Measurements from ENCODE around the gene TMEM87B. TPM values are rescaled to one million over a fixed set of nuclear protein-coding genes. Genes with fewer than 3 reads are reported as not detected.
"Not testable (repeated sequence)": the region's sequence is repeated elsewhere in the genome, so short reads cannot be mapped to it uniquely, and the experiment has no call there.

The TMEM87B gene
- total RNA-seq, 2 donors from 2014 or later = 8.0 to 13.2 TPM

DNA sequence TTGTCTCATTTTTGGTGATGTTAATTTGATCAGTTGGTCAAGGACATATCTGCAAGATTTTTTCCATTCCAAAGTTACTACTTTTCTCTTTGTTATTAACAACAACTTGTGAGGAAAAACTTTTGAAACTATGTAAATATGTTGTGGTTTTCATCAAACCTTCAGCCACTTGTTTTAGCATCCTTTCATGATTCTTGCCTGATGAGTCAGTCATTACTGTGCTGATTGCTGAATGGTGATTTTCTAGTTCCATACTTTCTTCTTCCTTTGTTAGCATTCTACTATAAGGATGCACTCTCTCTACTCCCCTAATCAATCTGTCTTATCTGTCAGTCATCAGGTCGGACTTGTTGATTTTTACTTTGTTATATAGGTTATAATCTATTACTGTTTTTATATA lies 10.9 kb downstream of the TMEM87B start:
- peak overlapping the region in 1 of 2 donors; percentile 48 for H3K27ac Mint-ChIP-seq
- ATAC-seq = no peak
- no peak overlapping the region for H3K4me3 Mint-ChIP-seq

GRCh38 chr2:112069794-112070193 lies 14.7 kb downstream of the TMEM87B start:
- ATAC-seq; H3K9me3 Mint-ChIP-seq; H3K27me3 Mint-ChIP-seq; DNase-seq (ENCODE audit: low spot score); H3K27ac Mint-ChIP-seq; H3K4me3 Mint-ChIP-seq: not testable (repeated sequence)
- H3K36me3 Mint-ChIP-seq = peaks cover 50% of the 10 kb centered on the region
- H3K4me1 Mint-ChIP-seq (ENCODE audit: low read depth in 2 of 2) = peaks cover 34 to 37% of the 10 kb centered on the region in 2 donors

More for the DNA sequence above, 10.9 kb downstream of the TMEM87B start:
- no peaks in the 10 kb centered on the region for H3K9me3 Mint-ChIP-seq
- peaks cover 34% of the 10 kb centered on the region for H3K36me3 Mint-ChIP-seq
- H3K4me1 Mint-ChIP-seq (ENCODE audit: low read depth in 2 of 2) = peaks cover 26 to 32% of the 10 kb centered on the region in 2 donors
- DNase-seq (ENCODE audit: low spot score) = no peak
- no peaks in the 10 kb centered on the region for H3K27me3 Mint-ChIP-seq

DNA sequence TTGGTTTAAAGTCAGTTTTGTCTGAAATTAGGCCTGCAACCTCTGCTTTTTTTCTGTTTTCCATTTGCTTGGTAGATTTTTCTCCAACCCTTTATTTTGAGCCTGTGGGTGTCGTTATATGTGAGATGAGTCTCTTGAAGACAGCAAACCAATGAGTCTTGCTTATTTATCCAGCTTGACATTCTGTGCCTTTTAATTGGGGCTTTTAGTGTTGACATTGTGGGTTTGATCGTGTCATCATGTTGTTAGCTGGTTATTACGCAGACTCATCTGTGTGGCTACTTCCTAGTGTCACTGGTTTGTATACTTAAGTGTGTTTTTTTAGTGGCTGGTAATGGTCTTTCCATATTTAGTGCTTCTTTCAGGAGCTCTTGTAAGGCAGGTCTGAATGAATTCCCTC lies 18.8 kb downstream of the TMEM87B start:
- H3K4me1 Mint-ChIP-seq (ENCODE audit: low read depth in 2 of 2) = peaks cover 28 to 33% of the 10 kb centered on the region in 2 donors
- H3K27ac Mint-ChIP-seq = no peak overlapping the region
- H3K36me3 Mint-ChIP-seq = peaks cover 34% of the 10 kb centered on the region
- H3K9me3 Mint-ChIP-seq = peaks cover 3% of the 10 kb centered on the region
- no peak for DNase-seq (ENCODE audit: low spot score)
- H3K27me3 Mint-ChIP-seq = no peaks in the 10 kb centered on the region
- H3K4me3 Mint-ChIP-seq = no peak overlapping the region
- ATAC-seq = no peak

GRCh38 chr2:112074506-112074905 lies 19.4 kb downstream of the TMEM87B start:
- Mint-ChIP-seq H3K27me3 (no peaks in the 10 kb centered on the region), H3K36me3 (peaks cover 28% of the 10 kb centered on the region), H3K9me3 (peaks cover 3% of the 10 kb centered on the region), H3K4me3 (no peak overlapping the region), H3K4me1 (ENCODE audit: low read depth in 2 of 2) (peaks cover 28 to 29% of the 10 kb centered on the region in 2 donors), H3K27ac (no peak overlapping the region)
- no peak for DNase-seq (ENCODE audit: low spot score)
- ATAC-seq = no peak

DNA sequence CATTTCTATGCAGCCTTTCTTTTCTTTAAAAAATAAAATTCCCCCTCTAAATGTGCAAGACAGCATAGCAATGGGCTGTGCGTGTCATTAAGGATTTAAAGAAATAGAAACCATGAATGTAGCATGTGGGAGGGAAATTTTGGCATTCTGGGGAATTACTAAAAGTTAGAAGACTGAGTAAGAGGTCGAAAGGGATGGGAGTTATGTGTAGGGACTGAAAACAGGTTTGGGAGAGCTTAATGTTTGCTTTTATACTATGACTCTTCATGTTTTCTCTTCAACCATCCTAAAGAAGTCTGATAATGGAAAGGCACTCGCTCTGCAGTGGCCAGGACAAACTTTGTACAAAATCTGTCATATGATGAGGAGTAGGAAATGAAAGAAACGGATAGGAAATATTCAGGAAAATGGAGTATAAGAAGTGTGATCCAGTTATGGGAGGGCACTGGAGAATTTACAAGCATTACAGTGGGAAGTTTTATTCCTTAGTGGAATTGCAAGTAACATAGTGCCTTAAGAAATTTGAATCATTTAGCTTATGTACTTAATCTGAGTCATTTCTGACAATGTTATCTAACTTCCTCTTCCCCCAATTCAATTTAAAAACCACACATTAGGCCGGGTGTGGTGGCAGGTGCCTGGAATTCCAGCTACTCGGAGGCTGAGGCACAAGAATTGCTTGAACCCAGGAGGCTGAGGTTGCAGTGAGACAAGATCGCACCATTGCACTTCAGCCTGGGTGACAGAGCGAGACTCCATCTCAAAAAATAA lies 20.6 kb downstream of the TMEM87B start:
- H3K4me1 Mint-ChIP-seq (ENCODE audit: low read depth in 2 of 2) = peaks cover 28% of the 10 kb centered on the region in 2 donors
- no peaks in the 10 kb centered on the region for H3K27me3 Mint-ChIP-seq
- H3K4me3 Mint-ChIP-seq = no peak overlapping the region
- peaks cover 3% of the 10 kb centered on the region for H3K9me3 Mint-ChIP-seq
- H3K36me3 Mint-ChIP-seq = peaks cover 29% of the 10 kb centered on the region
- ATAC-seq (no peak), DNase-seq (ENCODE audit: low spot score) (no peak)
- H3K27ac Mint-ChIP-seq = no peak overlapping the region

DNA sequence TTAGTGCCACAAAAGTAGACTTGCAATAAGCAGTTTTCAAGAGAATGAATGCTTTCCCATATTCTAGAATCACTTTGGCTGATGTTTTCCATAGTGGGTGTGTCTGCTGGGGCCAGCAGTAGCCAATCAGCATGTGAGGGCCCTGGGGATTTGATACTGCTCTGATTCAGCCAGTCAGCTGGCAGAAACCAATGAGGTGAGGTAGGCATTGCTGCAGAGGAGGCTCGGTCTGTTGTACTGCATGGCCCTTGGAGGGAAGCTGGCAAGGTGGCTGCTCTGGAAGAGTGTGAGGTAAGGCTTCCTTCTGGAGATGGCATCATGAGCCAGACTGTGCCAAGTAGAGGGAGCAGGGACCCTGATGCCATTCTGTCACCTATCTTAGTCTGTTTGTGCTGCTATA lies 22.7 kb downstream of the TMEM87B start:
- DNase-seq (ENCODE audit: low spot score) (no peak), ATAC-seq (no peak)
- H3K9me3 Mint-ChIP-seq = peaks cover 3% of the 10 kb centered on the region
- no peak overlapping the region for H3K27ac Mint-ChIP-seq
- no peak overlapping the region for H3K4me3 Mint-ChIP-seq
- H3K27me3 Mint-ChIP-seq = no peaks in the 10 kb centered on the region
- peaks cover 15 to 17% of the 10 kb centered on the region in 2 donors for H3K4me1 Mint-ChIP-seq (ENCODE audit: low read depth in 2 of 2)
- H3K36me3 Mint-ChIP-seq = peaks cover 24% of the 10 kb centered on the region

DNA sequence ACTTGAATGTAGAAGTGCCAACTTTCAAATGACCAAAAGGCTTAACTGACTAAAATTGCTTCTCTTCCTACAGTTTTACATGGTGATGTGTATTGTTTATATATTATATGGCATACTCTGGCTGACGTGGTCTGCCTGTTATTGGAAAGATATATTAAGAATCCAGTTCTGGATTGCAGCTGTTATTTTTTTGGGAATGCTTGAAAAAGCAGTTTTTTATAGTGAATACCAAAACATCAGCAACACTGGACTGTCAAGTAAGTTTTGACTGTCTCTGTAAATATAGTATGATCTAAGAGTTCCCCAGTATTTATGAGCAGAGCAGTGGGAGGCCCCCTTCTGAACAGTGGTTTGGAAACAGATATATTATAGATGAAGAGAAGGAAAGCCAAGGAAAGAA lies 26.2 kb downstream of the TMEM87B start:
- Mint-ChIP-seq H3K4me3 (no peak overlapping the region), H3K27ac (no peak overlapping the region)

GRCh38 chr2:112084689-112085374 lies 29.8 kb downstream of the TMEM87B start:
- H3K27me3 Mint-ChIP-seq = no peaks in the 10 kb centered on the region
- no peak overlapping the region for H3K4me3 Mint-ChIP-seq
- peaks cover 42% of the 10 kb centered on the region for H3K36me3 Mint-ChIP-seq
- H3K27ac Mint-ChIP-seq = peak overlapping the region in 1 of 2 donors; percentile 28
- ATAC-seq (no peak), DNase-seq (ENCODE audit: low spot score) (no peak)
- H3K9me3 Mint-ChIP-seq = no peaks in the 10 kb centered on the region
- H3K4me1 Mint-ChIP-seq (ENCODE audit: low read depth in 2 of 2) = peaks cover 5 to 7% of the 10 kb centered on the region in 2 donors

More for the DNA sequence above, 26.2 kb downstream of the TMEM87B start:
- Mint-ChIP-seq H3K27me3 (no peaks in the 10 kb centered on the region), H3K4me1 (ENCODE audit: low read depth in 2 of 2) (peaks cover 0 to 3% of the 10 kb centered on the region in 2 donors), H3K36me3 (peaks cover 23% of the 10 kb centered on the region), H3K9me3 (no peaks in the 10 kb centered on the region)
- ATAC-seq (no peak), DNase-seq (ENCODE audit: low spot score) (no peak)

DNA sequence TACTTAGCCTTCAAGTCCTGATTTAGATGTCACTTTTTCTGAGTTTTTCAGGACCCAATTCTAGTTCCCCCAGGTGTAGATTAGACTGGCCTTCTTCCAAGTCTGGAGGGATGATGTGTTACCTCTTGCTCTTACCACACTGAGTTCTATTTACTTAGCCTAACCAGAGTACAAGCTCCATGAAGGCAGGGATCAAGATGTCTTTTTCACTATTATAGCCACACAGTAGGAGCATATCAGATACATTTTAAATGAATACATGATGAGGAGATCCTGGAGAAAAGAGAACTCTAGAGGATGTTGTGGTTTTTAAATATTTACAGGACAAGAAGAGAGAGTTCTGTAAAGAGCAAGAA lies 30.3 kb downstream of the TMEM87B start:
- DNase-seq (ENCODE audit: low spot score) (no peak), ATAC-seq (no peak)
- no peaks in the 10 kb centered on the region for H3K9me3 Mint-ChIP-seq
- no peaks in the 10 kb centered on the region for H3K27me3 Mint-ChIP-seq
- H3K36me3 Mint-ChIP-seq = peaks cover 47% of the 10 kb centered on the region
- no peak overlapping the region for H3K27ac Mint-ChIP-seq
- H3K4me1 Mint-ChIP-seq (ENCODE audit: low read depth in 2 of 2) = peaks cover 5 to 7% of the 10 kb centered on the region in 2 donors
- no peak overlapping the region for H3K4me3 Mint-ChIP-seq

- H3K4me3 Mint-ChIP-seq = no peak overlapping the region
- H3K36me3 Mint-ChIP-seq = peaks cover 40% of the 10 kb centered on the region
- no peak overlapping the region for H3K27ac Mint-ChIP-seq
- no peak for ATAC-seq
- no peaks in the 10 kb centered on the region for H3K9me3 Mint-ChIP-seq
- no peak for DNase-seq (ENCODE audit: low spot score)
- peaks cover 5 to 7% of the 10 kb centered on the region in 2 donors for H3K4me1 Mint-ChIP-seq (ENCODE audit: low read depth in 2 of 2)
- no peaks in the 10 kb centered on the region for H3K27me3 Mint-ChIP-seq
These were observed 31.0 kb downstream of the TMEM87B start for GRCh38 chr2:112085916-112086669.

- Mint-ChIP-seq H3K4me1 (ENCODE audit: low read depth in 2 of 2) (peaks cover 8 to 15% of the 10 kb centered on the region in 2 donors), H3K9me3 (no peaks in the 10 kb centered on the region), H3K27me3 (no peaks in the 10 kb centered on the region), H3K36me3 (peaks cover 35% of the 10 kb centered on the region), H3K27ac (peak overlapping the region; percentile 20 to 44), H3K4me3 (no peak overlapping the region)
- DNase-seq (ENCODE audit: low spot score) (no peak), ATAC-seq (no peak)
These were observed 32.4 kb downstream of the TMEM87B start for GRCh38 chr2:112087346-112088020.

GRCh38 chr2:112089375-112089774 lies 34.3 kb downstream of the TMEM87B start:
- ATAC-seq (no peak), DNase-seq (ENCODE audit: low spot score) (no peak)
- H3K27ac Mint-ChIP-seq = no peak overlapping the region
- no peaks in the 10 kb centered on the region for H3K27me3 Mint-ChIP-seq
- peaks cover 34% of the 10 kb centered on the region for H3K36me3 Mint-ChIP-seq
- H3K4me3 Mint-ChIP-seq = no peak overlapping the region
- no peaks in the 10 kb centered on the region for H3K9me3 Mint-ChIP-seq
- H3K4me1 Mint-ChIP-seq (ENCODE audit: low read depth in 2 of 2) = peaks cover 9 to 15% of the 10 kb centered on the region in 2 donors

- Mint-ChIP-seq H3K4me1 (ENCODE audit: low read depth in 2 of 2) (peaks cover 6 to 8% of the 10 kb centered on the region in 2 donors), H3K4me3 (no peak overlapping the region), H3K9me3 (no peaks in the 10 kb centered on the region), H3K36me3 (peaks cover 20% of the 10 kb centered on the region), H3K27ac (no peak overlapping the region), H3K27me3 (no peaks in the 10 kb centered on the region)
- DNase-seq (ENCODE audit: low spot score) (no peak), ATAC-seq (peak in 1 of 2 donors; percentile 24)
These were observed 37.4 kb downstream of the TMEM87B start for GRCh38 chr2:112092286-112093041.
